IPS-15b (cell line): ENCODE measurements around the gene NPPC.
"Not testable (repeated sequence)": the region's sequence is repeated elsewhere in the genome, so short reads cannot be mapped to it uniquely, and the experiment has no call there.

Experiments
- H3K27me3 ChIP-seq: one replicate; pipeline ENCODE4 v1.6.1; 2013; ENCODE audit warnings: low read length; ENCODE audit not compliant: control insufficient read depth, insufficient read depth
- H3K36me3 ChIP-seq: one replicate; pipeline ENCODE4 v1.6.1; 2013; ENCODE audit warnings: low read length; ENCODE audit not compliant: control insufficient read depth, insufficient read depth
- H3K4me1 ChIP-seq: one replicate; pipeline ENCODE4 v1.6.1; 2013; ENCODE audit warnings: mild to moderate bottlenecking, low read length; ENCODE audit not compliant: control insufficient read depth, insufficient read depth
- H3K4me3 ChIP-seq: one replicate; pipeline ENCODE4 v1.5.1; 2013; ENCODE audit warnings: low read depth, low read length
- H3K9ac ChIP-seq: one replicate; pipeline ENCODE4 v1.6.1; 2013; ENCODE audit warnings: low read depth, mild to moderate bottlenecking, low read length
- H3K9me3 ChIP-seq: one replicate; pipeline ENCODE4 v1.6.1; 2013; ENCODE audit warnings: mild to moderate bottlenecking, low read length; ENCODE audit not compliant: control insufficient read depth, insufficient read depth

NPPC gene

DNA sequence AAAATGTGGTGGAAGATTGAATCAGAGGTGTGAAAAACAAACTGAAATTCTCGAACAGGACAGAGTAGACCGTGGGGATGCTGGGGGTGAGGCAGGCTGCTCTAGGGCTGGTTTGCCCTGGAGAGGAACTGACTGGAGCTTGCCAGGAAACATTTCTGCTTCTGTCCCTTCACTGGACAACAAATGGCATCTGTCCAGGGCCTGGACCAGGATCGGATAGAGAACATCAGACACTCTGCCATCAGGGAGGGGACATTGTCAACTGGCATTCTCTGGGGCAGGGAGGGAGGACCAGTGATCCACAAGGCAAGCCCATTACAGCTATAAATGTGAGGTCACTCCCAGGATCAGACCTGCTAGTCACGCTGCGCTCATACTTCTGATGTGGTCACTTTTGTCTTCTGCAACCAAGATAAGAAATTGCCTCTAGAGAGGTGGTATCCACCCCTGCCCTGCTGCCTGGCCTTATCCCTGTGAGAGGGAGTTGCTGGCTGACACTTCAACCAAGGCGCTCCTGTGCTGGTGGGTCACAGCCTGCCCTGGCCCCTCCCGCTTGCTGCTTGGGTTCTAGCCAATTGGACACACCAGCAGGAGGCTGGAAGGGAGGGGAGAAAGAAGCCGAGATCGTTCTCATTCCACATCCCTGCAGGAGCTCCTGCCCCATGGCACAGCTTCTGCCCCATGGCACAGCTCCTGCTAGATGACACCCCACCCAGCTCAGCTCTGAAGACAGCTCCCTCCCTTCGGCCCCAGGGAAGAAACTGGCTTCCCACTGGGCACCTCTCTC lies 8.7 kb downstream of the NPPC start:
- H3K9ac ChIP-seq, result no peak overlapping the region
- H3K4me1 ChIP-seq, result no peaks in the 10 kb centered on the region
- H3K4me3 ChIP-seq, result no peak overlapping the region
- no peaks in the 10 kb centered on the region for H3K9me3 ChIP-seq
- peaks cover 2% of the 10 kb centered on the region for H3K27me3 ChIP-seq
- no peaks in the 10 kb centered on the region for H3K36me3 ChIP-seq

- Histone ChIP-seq H3K4me3 (no peak overlapping the region), H3K36me3 (no peaks in the 10 kb centered on the region), H3K9ac (no peak overlapping the region), H3K27me3 (peaks cover 2% of the 10 kb centered on the region), H3K4me1 (peaks cover 3% of the 10 kb centered on the region), H3K9me3 (no peaks in the 10 kb centered on the region)
Observed at GRCh38 chr2:231914077-231914690, 12.0 kb downstream of the NPPC start.

DNA sequence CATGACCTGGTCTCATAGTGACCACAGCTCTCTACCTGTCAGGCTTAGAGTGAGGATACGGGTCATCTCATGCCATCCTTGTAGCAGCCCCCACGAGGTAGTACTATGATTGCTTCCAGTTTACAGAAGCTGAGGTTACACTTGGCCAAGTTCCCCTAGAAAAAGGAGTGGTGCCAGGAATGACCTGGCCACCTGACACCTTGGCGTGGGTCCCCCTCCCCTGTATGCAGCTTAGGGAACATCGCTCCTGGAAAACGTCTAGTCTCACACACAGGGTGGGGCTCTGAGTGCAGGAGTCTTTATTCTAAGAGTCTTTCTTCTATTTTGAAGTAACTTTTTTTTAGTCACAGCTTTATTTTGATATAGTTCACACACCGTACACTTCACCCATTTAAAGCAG lies 14.8 kb downstream of the NPPC start:
- H3K27me3 ChIP-seq, result no peaks in the 10 kb centered on the region
- H3K9me3 ChIP-seq, result no peaks in the 10 kb centered on the region
- no peaks in the 10 kb centered on the region for H3K36me3 ChIP-seq
- H3K9ac ChIP-seq, result no peak overlapping the region
- H3K4me1 ChIP-seq, result peaks cover 3% of the 10 kb centered on the region
- H3K4me3 ChIP-seq, result no peak overlapping the region

- no peaks in the 10 kb centered on the region for H3K36me3 ChIP-seq
- H3K4me3 ChIP-seq, result no peak overlapping the region
- H3K27me3 ChIP-seq, result no peaks in the 10 kb centered on the region
- H3K9me3 ChIP-seq, result no peaks in the 10 kb centered on the region
- H3K4me1 ChIP-seq, result peaks cover 3% of the 10 kb centered on the region
- H3K9ac ChIP-seq, result no peak overlapping the region
Observed at GRCh38 chr2:231910771-231911170, 15.4 kb downstream of the NPPC start.

DNA sequence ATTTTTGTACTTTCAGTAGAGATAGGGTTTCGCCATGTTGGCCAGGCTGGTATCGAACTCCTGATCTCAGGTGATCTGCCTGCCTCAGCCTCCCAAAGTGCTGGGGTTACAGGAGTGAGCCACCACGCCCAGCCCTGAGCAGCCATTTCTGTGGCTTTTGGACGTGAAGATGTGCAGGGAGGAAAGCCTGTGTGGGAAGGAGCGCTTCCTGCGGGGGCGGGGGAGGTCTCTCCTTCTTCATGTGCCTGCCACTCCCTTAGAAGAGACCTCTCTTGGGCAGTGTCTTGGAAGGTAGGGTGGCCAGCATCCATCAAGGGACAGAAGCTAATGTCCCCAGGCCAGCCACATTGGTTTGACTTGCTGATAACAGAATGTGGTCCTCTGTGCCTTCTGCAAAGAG lies 16.0 kb downstream of the NPPC start:
- H3K27me3 ChIP-seq, H3K4me3 ChIP-seq, H3K4me1 ChIP-seq, H3K36me3 ChIP-seq, H3K9ac ChIP-seq, H3K9me3 ChIP-seq: not testable (repeated sequence)

DNA sequence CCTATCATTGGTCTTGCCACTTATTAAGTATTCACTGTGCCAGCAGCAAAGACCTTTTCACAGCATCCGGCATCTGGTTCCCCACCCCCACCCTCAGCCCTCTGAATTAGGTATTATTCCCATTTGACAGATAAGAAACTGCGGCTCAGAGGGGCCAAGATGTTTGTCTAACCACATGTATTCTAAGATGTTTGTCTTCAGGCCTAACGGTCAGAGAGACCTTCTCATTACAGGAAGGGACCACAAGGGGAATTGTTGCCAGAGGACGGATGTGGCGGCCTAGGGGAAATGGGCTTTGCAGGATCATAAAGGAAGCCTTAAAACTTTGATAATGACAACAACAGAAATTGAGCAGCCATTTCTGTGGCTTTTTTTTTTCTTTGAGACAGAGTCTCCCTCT lies 16.6 kb downstream of the NPPC start:
- no peaks in the 10 kb centered on the region for H3K27me3 ChIP-seq
- no peaks in the 10 kb centered on the region for H3K36me3 ChIP-seq
- H3K4me1 ChIP-seq, result peaks cover 3% of the 10 kb centered on the region
- H3K9me3 ChIP-seq, result no peaks in the 10 kb centered on the region
- no peak overlapping the region for H3K4me3 ChIP-seq
- H3K9ac ChIP-seq, result no peak overlapping the region

DNA sequence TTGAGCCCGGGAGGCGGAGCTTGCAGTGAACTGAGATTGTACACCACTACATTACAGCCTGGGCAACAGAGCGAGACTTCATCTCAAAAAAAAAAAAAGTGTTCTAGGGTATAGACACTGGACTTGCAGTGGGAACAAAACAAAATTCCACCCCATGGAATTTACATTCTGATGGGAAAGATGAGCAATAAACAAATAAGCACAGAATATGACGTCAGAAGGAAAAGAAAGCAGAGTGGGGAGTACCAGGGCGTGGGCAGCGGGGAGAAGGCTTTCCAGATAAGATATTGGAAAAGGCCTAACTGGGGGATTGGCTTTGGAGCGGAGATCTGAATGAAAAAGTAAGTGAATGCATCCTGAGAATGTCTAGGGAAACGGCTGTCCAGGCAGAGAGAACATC lies 17.6 kb downstream of the NPPC start:
- no peaks in the 10 kb centered on the region for H3K36me3 ChIP-seq
- no peak overlapping the region for H3K4me3 ChIP-seq
- H3K9me3 ChIP-seq, result no peaks in the 10 kb centered on the region
- H3K9ac ChIP-seq, result no peak overlapping the region
- peaks cover 3% of the 10 kb centered on the region for H3K4me1 ChIP-seq
- no peaks in the 10 kb centered on the region for H3K27me3 ChIP-seq

GRCh38 chr2:231907765-231908164 lies 18.4 kb downstream of the NPPC start:
- Histone ChIP-seq H3K9me3 (no peaks in the 10 kb centered on the region), H3K4me3 (no peak overlapping the region), H3K9ac (no peak overlapping the region), H3K4me1 (peaks cover 3% of the 10 kb centered on the region), H3K36me3 (no peaks in the 10 kb centered on the region), H3K27me3 (no peaks in the 10 kb centered on the region)

GRCh38 chr2:231905026-231905425 lies 21.2 kb downstream of the NPPC start:
- H3K27me3 ChIP-seq, result peaks cover 2% of the 10 kb centered on the region
- no peak overlapping the region for H3K9ac ChIP-seq

GRCh38 chr2:231904161-231904611 lies 22.0 kb downstream of the NPPC start:
- Histone ChIP-seq H3K9ac (no peak overlapping the region), H3K4me1 (no peaks in the 10 kb centered on the region), H3K27me3 (peaks cover 2% of the 10 kb centered on the region), H3K36me3 (no peaks in the 10 kb centered on the region), H3K9me3 (no peaks in the 10 kb centered on the region), H3K4me3 (no peak overlapping the region)

More at GRCh38 chr2:231905026-231905425, 21.2 kb downstream of the NPPC start:
- H3K4me3 ChIP-seq, result no peak overlapping the region
- no peaks in the 10 kb centered on the region for H3K9me3 ChIP-seq
- no peaks in the 10 kb centered on the region for H3K36me3 ChIP-seq
- no peaks in the 10 kb centered on the region for H3K4me1 ChIP-seq

GRCh38 chr2:231902598-231902997 lies 23.6 kb downstream of the NPPC start:
- Histone ChIP-seq H3K9ac (no peak overlapping the region), H3K36me3 (no peaks in the 10 kb centered on the region), H3K27me3 (peaks cover 2% of the 10 kb centered on the region), H3K9me3 (no peaks in the 10 kb centered on the region), H3K4me3 (no peak overlapping the region), H3K4me1 (no peaks in the 10 kb centered on the region)

GRCh38 chr2:231900972-231901371 lies 25.2 kb downstream of the NPPC start:
- Histone ChIP-seq H3K27me3 (peaks cover 2% of the 10 kb centered on the region), H3K9ac (no peak overlapping the region), H3K4me1 (no peaks in the 10 kb centered on the region), H3K4me3 (no peak overlapping the region), H3K9me3 (no peaks in the 10 kb centered on the region), H3K36me3 (no peaks in the 10 kb centered on the region)
